HCT116 (cell line): ENCODE data around the gene MSL3. TPM values are rescaled to one million over a fixed set of nuclear protein-coding genes. Genes with fewer than 3 reads are reported as not detected.

ENCODE experiments used
- ATAC-seq: fragments of 200-7000 bp; cut with Tn5 transposase; 2 replicates; pipeline ENCODE4 v1.9.1; 2020; ENCODE audit warnings: mild to moderate bottlenecking, moderate library complexity
- BruUV-seq: library from RNA; stranded (reverse); fragments of 400-500 nt; replicated peaks from 2 replicates; lab custom pipeline; 2021; lab: Mats Ljungman, UMichigan
- CTCF ChIA-PET: fragments of 300-600 bp; sonication (Branson Sonifier 250); formaldehyde crosslinking; loops from one replicate; lab custom pipeline; 2021; ENCODE audit warnings: antibody characterized with exemption; lab: Charles Lee
- POLR2A ChIA-PET: fragments of 300-600, 350-600 bp; sonication (Branson Sonifier 250); formaldehyde crosslinking; loops from one replicate; lab custom pipeline; 2021; ENCODE audit warnings: antibody characterized with exemption; lab: Charles Lee
- RAD21 ChIA-PET, 2 experiments: fragments of 300-600 bp; sonication (Branson Sonifier 250); formaldehyde crosslinking; loops; one replicate each; lab custom pipeline; 2023; ENCODE audit warnings: low total read pairs in 2 of 2; ENCODE audit not compliant: uncharacterized antibody in 2 of 2, unreplicated experiment in 2 of 2, low non-redundant PET in 1 of 2; lab: Charles Lee
- DNase-seq: peaks from one replicate; pipeline ENCODE4 v3.0.0-alpha.2; 2010; ENCODE audit warnings: low read depth, low spot score
- H2AFZ ChIP-seq: fragments of 200-600 bp; shearing (Covaris generic), sonication (generic); 2 replicates; pipeline ENCODE4 v1.6.1; 2017; ENCODE audit warnings: low read depth, mixed run types, mixed read lengths, antibody characterized with exemption, low read length; ENCODE audit not compliant: poor library complexity, severe bottlenecking
- H3K27ac ChIP-seq: 2 replicates; pipeline ENCODE4 v1.5.1; 2012; ENCODE audit warnings: low read depth, low read length
- H3K27me3 ChIP-seq: fragments of 200-600 bp; sonication (generic); 2 replicates; pipeline ENCODE4 v1.6.1; 2016; ENCODE audit warnings: mixed run types, low read length, mixed read lengths; ENCODE audit not compliant: insufficient read depth
- H3K36me3 ChIP-seq, 2 experiments: fragments of 200-500 bp in 1 of 2; fragments of 200-600 bp in 1 of 2; sonication (Bioruptor generic) in 1 of 2; sonication (generic) in 1 of 2; 2 replicates each; pipeline versions ENCODE4 v1.5.1 to v1.6.1; 2014 to 2016; ENCODE audit warnings: low read length in 2 of 2, inconsistent platforms in 1 of 2, mixed read lengths in 1 of 2, mixed run types in 1 of 2; ENCODE audit not compliant: insufficient read depth in 2 of 2, control insufficient read depth in 1 of 2
- H3K4me1 ChIP-seq, 2 experiments: fragments of 200-600 bp in 1 of 2; sonication (generic) in 1 of 2; 2 replicates each; pipeline versions ENCODE4 v1.5.1 to v1.6.1; 2012 to 2017; ENCODE audit warnings: low read length in 2 of 2, inconsistent platforms in 1 of 2, mild to moderate bottlenecking in 1 of 2, mixed read lengths in 1 of 2, mixed run types in 1 of 2, moderate library complexity in 1 of 2; ENCODE audit not compliant: insufficient read depth in 2 of 2, control insufficient read depth in 1 of 2
- H3K4me2 ChIP-seq: fragments of 200-600 bp; sonication (generic); 2 replicates; pipeline ENCODE4 v1.6.1; 2017; ENCODE audit warnings: mixed run types, low read length, mixed read lengths
- H3K4me3 ChIP-seq, 2 experiments: fragments of 200-600 bp in 1 of 2; sonication (generic) in 1 of 2; replicated peaks in 1 of 2; 2 replicates each; pipeline ENCODE4 v1.5.1; 2011 to 2016; ENCODE audit warnings: low read length in 2 of 2, control low read depth in 1 of 2, low read depth in 1 of 2, mild to moderate bottlenecking in 1 of 2, mixed read lengths in 1 of 2, mixed run types in 1 of 2
- H3K79me2 ChIP-seq: fragments of 200-600 bp; sonication (generic); 2 replicates; pipeline ENCODE4 v1.6.1; 2017; ENCODE audit warnings: mild to moderate bottlenecking, mixed run types, low read length, moderate library complexity, mixed read lengths; ENCODE audit not compliant: insufficient read depth
- H3K9ac ChIP-seq: fragments of 200-600 bp; sonication (generic); 2 replicates; pipeline ENCODE4 v1.6.1; 2016; ENCODE audit warnings: low read length, mixed read lengths
- H3K9me2 ChIP-seq: fragments of 200-600 bp; sonication (generic), shearing (Covaris generic); 2 replicates; pipeline ENCODE4 v1.6.1; 2017; ENCODE audit warnings: mixed run types, mild to moderate bottlenecking, moderate library complexity; ENCODE audit not compliant: insufficient read depth
- H3K9me3 ChIP-seq, 2 experiments: fragments of 200-500 bp in 1 of 2; fragments of 200-600 bp in 1 of 2; sonication (Bioruptor generic) in 1 of 2; sonication (generic) in 1 of 2; 2 replicates each; pipeline ENCODE4 v1.6.1; 2014 to 2017; ENCODE audit warnings: low read length in 2 of 2, mixed read lengths in 2 of 2, inconsistent platforms in 1 of 2, low read depth in 1 of 2, mild to moderate bottlenecking in 1 of 2, mixed run types in 1 of 2, moderate library complexity in 1 of 2; ENCODE audit not compliant: control insufficient read depth in 1 of 2, insufficient read depth in 1 of 2
- H4K20me1 ChIP-seq: fragments of 200-600 bp; sonication (generic), shearing (Covaris generic); 2 replicates; pipeline ENCODE4 v1.6.1; 2017; ENCODE audit warnings: mixed run types, mild to moderate bottlenecking, moderate library complexity; ENCODE audit not compliant: insufficient read depth
- CBX3 ChIP-seq: IDR thresholded peaks from 2 replicates; pipeline ENCODE4 v1.6.1; 2012; ENCODE audit warnings: low read depth
- CEBPB ChIP-seq: IDR thresholded peaks from 2 replicates; pipeline ENCODE4 v1.6.1; 2012; ENCODE audit warnings: low read depth
- EGR1 ChIP-seq: IDR thresholded peaks from 2 replicates; pipeline ENCODE4 v1.6.1; 2012; ENCODE audit warnings: low read depth
- EZH2 ChIP-seq: fragments of 200-600 bp; sonication (generic); IDR thresholded peaks from 2 replicates; pipeline ENCODE4 v1.6.1; 2017; ENCODE audit warnings: antibody characterized with exemption, mixed run types
- EZH2phosphoT487 ChIP-seq: fragments of 200-600 bp; IDR thresholded peaks from 2 replicates; pipeline ENCODE4 v1.6.1; 2018; ENCODE audit warnings: antibody characterized with exemption, borderline replicate concordance
- FOSL1 ChIP-seq: IDR thresholded peaks from 2 replicates; pipeline ENCODE4 v1.6.1; 2012; ENCODE audit warnings: low read depth
- MAX ChIP-seq: IDR thresholded peaks from 2 replicates; pipeline ENCODE4 v1.6.1; 2012
- POLR2A ChIP-seq: IDR thresholded peaks from 2 replicates; pipeline ENCODE4 v1.7.0; 2011; ENCODE audit warnings: borderline replicate concordance; ENCODE audit not compliant: insufficient read depth, insufficient read length; ENCODE audit errors: extremely low read depth
- POLR2AphosphoS5 ChIP-seq: IDR thresholded peaks from 2 replicates; pipeline ENCODE4 v1.6.1; 2011; ENCODE audit warnings: mild to moderate bottlenecking, low read depth, low read length, moderate library complexity
- RAD21 ChIP-seq: IDR thresholded peaks from 2 replicates; pipeline ENCODE4 v1.6.1; 2012; ENCODE audit warnings: low read depth, mild to moderate bottlenecking
- SP1 ChIP-seq: IDR thresholded peaks from 2 replicates; pipeline ENCODE4 v1.6.1; 2012; ENCODE audit warnings: low read depth
- TCF7L2 ChIP-seq: IDR thresholded peaks from 2 replicates; pipeline ENCODE4 v1.7.0; 2011; ENCODE audit warnings: borderline replicate concordance, inconsistent platforms; ENCODE audit not compliant: insufficient read depth, insufficient read length; ENCODE audit errors: extremely low read depth
- YY1 ChIP-seq: IDR thresholded peaks from 2 replicates; pipeline ENCODE4 v1.6.1; 2011; ENCODE audit warnings: low read length, low read depth, moderate library complexity, mild to moderate bottlenecking; ENCODE audit not compliant: insufficient replicate concordance; ENCODE audit errors: extremely low read depth
- ZBTB33 ChIP-seq: IDR thresholded peaks from 2 replicates; pipeline ENCODE4 v1.6.1; 2011; ENCODE audit warnings: mild to moderate bottlenecking, low read length, moderate library complexity; ENCODE audit not compliant: insufficient replicate concordance; ENCODE audit errors: extremely low read depth
- ZFX ChIP-seq: fragments of 450-650 bp; IDR thresholded peaks from 2 replicates; pipeline ENCODE4 v1.6.1; 2017
- ZNF274 ChIP-seq: fragments of 200-500 bp; sonication (Bioruptor generic); IDR thresholded peaks from 2 replicates; pipeline ENCODE4 v1.6.1; 2014; ENCODE audit warnings: mild to moderate bottlenecking, low read depth, low read length, inconsistent platforms
- intact Hi-C: fragments of 100-400 bp; cut with micrococcal nuclease; formaldehyde crosslinking; loops from 2 replicates; pipeline ENCODE4 v1.10.0; 2022
- total RNA-seq: library from RNA; stranded (reverse); gene quantifications from one replicate; pipeline ENCODE4 v1.2.1, GENCODE V29; 2021; ENCODE audit not compliant: unreplicated experiment
- TF ChIP-seq, protein P1 (sequence below): IDR thresholded peaks from 2 replicates; pipeline ENCODE4 v1.6.1; 2012
- TF ChIP-seq, protein P2 (sequence below), 3 experiments: fragments of 200-600 bp in 1 of 3; sonication (generic) in 1 of 3; IDR thresholded peaks in 2 of 3; conservative IDR thresholded peaks in 1 of 3; 2 replicates each; pipeline ENCODE4 v1.5.1; 2012 to 2017; ENCODE audit warnings: low read depth in 2 of 3, low read length in 2 of 3, antibody characterized with exemption in 1 of 3, borderline replicate concordance in 1 of 3, control low read depth in 1 of 3, mild to moderate bottlenecking in 1 of 3, mixed read lengths in 1 of 3, mixed run types in 1 of 3, moderate library complexity in 1 of 3; ENCODE audit not compliant: insufficient read depth in 1 of 3
- TF ChIP-seq, protein P3 (sequence below): IDR thresholded peaks from 2 replicates; pipeline ENCODE4 v1.6.1; 2012; ENCODE audit warnings: low read depth

Gene MSL3
- total RNA-seq, 1 experiment from 2014 or later, result 12.0 TPM

DNA sequence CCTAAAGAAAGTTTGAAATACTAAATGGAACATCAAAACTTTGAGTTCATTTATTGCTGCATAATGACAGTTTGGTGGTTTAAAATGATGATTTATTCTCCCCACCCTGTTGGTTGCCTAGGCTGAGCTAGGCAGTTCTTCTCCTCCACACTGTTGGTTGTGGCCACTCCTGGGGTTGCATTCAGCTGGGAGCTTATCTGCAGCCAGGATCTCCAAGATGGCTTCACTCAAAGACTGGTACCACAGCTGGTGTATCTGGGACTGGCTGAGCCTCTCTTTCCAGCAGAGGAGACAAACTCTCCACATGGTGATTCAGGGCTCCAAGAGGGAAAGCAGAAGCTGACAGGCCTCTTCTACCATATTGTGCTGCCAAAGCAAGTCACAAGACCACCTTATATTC is 33.1 kb downstream of the MSL3 start:
- H3K9me3 ChIP-seq, result no peaks in the 10 kb centered on the region
- POLR2A ChIA-PET, result no interaction called here
- ATAC-seq (no peak), DNase-seq (no peak)
- H4K20me1 ChIP-seq, result no peaks in the 10 kb centered on the region
- BruUV-seq, result no TSS peak
- H3K4me2 ChIP-seq, result no peak overlapping the region
- H3K36me3 ChIP-seq, result no peaks in the 10 kb centered on the region
- no peak overlapping the region for H3K4me3 ChIP-seq
- no peak overlapping the region for H3K9ac ChIP-seq
- H3K79me2 ChIP-seq, result no peaks in the 10 kb centered on the region
- no peaks in the 10 kb centered on the region for H3K4me1 ChIP-seq
- H3K9me2 ChIP-seq, result no peaks in the 10 kb centered on the region
- CTCF ChIA-PET, result no interaction called here
- no peak overlapping the region for H2AFZ ChIP-seq
- RAD21 ChIA-PET, result no interaction called here
- TF ChIP-seq ZBTB33, result no peak
- no peak for TF ChIP-seq EGR1
- TF ChIP-seq EZH2phosphoT487, result no peak
- no peak for TF ChIP-seq CEBPB
- TF ChIP-seq, protein P1, sequence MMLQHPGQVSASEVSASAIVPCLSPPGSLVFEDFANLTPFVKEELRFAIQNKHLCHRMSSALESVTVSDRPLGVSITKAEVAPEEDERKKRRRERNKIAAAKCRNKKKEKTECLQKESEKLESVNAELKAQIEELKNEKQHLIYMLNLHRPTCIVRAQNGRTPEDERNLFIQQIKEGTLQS, result no peak
- TF ChIP-seq, protein P2, sequence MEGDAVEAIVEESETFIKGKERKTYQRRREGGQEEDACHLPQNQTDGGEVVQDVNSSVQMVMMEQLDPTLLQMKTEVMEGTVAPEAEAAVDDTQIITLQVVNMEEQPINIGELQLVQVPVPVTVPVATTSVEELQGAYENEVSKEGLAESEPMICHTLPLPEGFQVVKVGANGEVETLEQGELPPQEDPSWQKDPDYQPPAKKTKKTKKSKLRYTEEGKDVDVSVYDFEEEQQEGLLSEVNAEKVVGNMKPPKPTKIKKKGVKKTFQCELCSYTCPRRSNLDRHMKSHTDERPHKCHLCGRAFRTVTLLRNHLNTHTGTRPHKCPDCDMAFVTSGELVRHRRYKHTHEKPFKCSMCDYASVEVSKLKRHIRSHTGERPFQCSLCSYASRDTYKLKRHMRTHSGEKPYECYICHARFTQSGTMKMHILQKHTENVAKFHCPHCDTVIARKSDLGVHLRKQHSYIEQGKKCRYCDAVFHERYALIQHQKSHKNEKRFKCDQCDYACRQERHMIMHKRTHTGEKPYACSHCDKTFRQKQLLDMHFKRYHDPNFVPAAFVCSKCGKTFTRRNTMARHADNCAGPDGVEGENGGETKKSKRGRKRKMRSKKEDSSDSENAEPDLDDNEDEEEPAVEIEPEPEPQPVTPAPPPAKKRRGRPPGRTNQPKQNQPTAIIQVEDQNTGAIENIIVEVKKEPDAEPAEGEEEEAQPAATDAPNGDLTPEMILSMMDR (IDR thresholded peaks at IDR 0.05 in 2 of 3, conservative IDR thresholded peaks at IDR 0.05 in 1 of 3; ENCODE audit: borderline replicate concordance in 1 of 3, insufficient read depth in 1 of 3, low read depth in 2 of 3, low read length in 2 of 3), result no peak
- no peak for TF ChIP-seq ZNF274
- TF ChIP-seq POLR2AphosphoS5, result no peak
- TF ChIP-seq CBX3, result no peak
- no peak for TF ChIP-seq SP1
- TF ChIP-seq POLR2A, result no peak
- TF ChIP-seq, protein P3, sequence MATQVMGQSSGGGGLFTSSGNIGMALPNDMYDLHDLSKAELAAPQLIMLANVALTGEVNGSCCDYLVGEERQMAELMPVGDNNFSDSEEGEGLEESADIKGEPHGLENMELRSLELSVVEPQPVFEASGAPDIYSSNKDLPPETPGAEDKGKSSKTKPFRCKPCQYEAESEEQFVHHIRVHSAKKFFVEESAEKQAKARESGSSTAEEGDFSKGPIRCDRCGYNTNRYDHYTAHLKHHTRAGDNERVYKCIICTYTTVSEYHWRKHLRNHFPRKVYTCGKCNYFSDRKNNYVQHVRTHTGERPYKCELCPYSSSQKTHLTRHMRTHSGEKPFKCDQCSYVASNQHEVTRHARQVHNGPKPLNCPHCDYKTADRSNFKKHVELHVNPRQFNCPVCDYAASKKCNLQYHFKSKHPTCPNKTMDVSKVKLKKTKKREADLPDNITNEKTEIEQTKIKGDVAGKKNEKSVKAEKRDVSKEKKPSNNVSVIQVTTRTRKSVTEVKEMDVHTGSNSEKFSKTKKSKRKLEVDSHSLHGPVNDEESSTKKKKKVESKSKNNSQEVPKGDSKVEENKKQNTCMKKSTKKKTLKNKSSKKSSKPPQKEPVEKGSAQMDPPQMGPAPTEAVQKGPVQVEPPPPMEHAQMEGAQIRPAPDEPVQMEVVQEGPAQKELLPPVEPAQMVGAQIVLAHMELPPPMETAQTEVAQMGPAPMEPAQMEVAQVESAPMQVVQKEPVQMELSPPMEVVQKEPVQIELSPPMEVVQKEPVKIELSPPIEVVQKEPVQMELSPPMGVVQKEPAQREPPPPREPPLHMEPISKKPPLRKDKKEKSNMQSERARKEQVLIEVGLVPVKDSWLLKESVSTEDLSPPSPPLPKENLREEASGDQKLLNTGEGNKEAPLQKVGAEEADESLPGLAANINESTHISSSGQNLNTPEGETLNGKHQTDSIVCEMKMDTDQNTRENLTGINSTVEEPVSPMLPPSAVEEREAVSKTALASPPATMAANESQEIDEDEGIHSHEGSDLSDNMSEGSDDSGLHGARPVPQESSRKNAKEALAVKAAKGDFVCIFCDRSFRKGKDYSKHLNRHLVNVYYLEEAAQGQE, result no peak
- no peak for TF ChIP-seq TCF7L2
- no peak for TF ChIP-seq YY1
- TF ChIP-seq MAX, result no peak
- no peak for TF ChIP-seq RAD21
- TF ChIP-seq FOSL1, result no peak
- no peak for TF ChIP-seq EZH2
- TF ChIP-seq ZFX, result no peak
- no peak overlapping the region for H3K27ac ChIP-seq
- intact Hi-C loops, result no loop called here
- no peaks in the 10 kb centered on the region for H3K27me3 ChIP-seq
